G401.6 (cell line): ENCODE results near the gene ZNF410.
A peak's percentile ranks its signal among the peaks of the same experiment; 100 is the strongest.
"Not testable (repeated sequence)": the region's sequence is repeated elsewhere in the genome, so short reads cannot be mapped to it uniquely, and the experiment has no call there.

Source experiments
- FAIRE-seq: peaks from 2 replicates; lab custom pipeline; 2012; peaks lifted over from hg19 to GRCh38; lab: Jason Lieb, UNC

The ZNF410 gene

GRCh38 chr14:73886449-73887317 lies at the start of gene ZNF410:
ZNF410 (plus strand) TSS chr14:73886859; CDS start chr14:73892176, 5,317 bp downstream.
- peak; percentile 96 for FAIRE-seq

DNA sequence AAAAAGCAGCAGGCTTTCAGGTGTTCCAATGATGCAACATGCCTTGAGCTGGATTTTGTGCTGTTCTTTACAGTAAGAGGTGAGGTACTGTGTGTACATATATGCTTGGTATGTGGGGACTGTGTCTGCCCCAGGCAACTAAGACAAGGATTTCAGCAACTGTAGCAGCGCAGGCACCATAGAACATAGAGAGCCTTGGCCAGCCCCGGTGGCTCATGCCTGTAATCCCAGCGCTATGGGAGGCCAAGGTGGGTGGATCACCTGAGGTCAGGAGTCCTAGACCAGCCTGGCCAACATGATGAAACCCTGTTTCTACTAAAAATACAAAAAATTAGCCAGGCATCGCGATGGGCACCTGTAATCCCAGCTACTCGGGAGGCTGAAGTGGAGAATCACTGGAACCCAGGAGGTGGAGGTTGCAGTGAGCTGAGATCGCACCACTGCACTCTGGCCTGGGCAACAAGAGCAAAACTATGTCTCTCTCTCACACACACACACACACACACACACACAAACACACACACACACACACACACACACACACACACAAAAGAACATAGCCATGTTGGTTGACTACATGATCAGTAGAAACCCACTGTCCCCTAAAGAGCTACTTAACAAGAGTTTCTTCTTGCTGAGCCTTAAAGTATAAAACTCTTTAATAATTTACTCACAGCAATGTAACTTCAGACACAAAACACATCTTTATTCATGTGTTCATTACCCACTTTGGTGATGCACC lies 48.2 kb upstream of the ZNF410 start:
- FAIRE-seq, result not testable (repeated sequence)

DNA sequence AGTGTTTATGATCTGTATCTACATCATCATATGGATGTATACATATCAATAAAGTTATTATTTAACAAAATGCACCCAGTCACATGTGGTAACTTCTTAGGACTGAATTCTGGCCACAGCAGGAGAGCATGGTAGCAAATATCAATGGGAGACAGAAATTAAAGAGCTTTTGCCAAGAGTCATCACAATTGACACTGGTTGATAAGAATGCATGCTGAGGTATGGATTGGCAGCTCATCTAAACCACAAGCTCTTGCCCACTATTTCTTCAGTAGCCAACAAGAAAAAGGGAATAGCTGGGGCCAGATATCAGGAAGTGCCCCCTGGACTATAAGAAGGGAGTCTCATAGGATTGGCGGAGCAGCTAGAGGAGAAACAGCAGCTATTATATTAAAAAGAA lies 44.5 kb upstream of the ZNF410 start:
- no peak for FAIRE-seq

DNA sequence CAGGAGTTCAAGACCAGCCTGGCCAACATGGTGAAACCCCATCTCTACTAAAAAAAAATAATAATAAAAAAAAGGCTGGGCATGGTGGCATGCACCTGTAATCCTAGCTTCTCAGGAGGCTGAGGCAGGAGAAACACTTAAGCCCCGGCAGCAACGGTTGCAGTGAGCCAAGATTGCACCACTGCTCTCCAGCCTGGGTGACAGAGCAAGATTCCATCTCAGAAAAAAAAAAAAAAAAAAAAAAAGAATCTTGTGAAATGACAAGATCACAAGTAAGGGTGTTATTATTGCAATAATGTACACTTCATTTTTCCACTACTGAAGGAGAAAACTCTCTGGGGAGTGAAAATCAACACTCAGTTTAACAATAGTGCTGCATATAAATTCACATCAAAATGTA lies 43.8 kb upstream of the ZNF410 start:
- FAIRE-seq, result no peak

DNA sequence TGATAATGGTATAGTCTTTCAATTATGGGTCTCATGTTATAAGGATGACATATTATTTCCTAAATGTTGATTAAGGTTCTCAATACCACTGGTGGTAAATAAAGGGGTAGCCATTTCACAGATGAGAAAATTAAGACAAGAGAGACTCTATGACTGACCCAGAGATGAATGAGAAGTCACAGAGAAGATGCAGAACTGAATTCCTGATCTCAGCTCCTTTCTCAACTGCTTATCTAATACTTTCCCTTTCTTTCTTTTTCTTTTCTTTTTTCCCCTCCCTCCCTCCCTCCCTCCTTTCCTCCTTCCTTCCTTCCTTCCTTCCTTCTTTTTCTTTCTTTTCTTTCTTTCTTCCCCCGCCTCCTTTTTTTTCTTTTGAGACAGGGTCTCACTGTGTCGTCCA lies 43.4 kb upstream of the ZNF410 start:
- no peak for FAIRE-seq

GRCh38 chr14:73846947-73847346 lies 39.7 kb upstream of the ZNF410 start:
- FAIRE-seq, result no peak

- peak; percentile 34 for FAIRE-seq
Observed at GRCh38 chr14:73851000-73851399, 35.7 kb upstream of the ZNF410 start.

DNA sequence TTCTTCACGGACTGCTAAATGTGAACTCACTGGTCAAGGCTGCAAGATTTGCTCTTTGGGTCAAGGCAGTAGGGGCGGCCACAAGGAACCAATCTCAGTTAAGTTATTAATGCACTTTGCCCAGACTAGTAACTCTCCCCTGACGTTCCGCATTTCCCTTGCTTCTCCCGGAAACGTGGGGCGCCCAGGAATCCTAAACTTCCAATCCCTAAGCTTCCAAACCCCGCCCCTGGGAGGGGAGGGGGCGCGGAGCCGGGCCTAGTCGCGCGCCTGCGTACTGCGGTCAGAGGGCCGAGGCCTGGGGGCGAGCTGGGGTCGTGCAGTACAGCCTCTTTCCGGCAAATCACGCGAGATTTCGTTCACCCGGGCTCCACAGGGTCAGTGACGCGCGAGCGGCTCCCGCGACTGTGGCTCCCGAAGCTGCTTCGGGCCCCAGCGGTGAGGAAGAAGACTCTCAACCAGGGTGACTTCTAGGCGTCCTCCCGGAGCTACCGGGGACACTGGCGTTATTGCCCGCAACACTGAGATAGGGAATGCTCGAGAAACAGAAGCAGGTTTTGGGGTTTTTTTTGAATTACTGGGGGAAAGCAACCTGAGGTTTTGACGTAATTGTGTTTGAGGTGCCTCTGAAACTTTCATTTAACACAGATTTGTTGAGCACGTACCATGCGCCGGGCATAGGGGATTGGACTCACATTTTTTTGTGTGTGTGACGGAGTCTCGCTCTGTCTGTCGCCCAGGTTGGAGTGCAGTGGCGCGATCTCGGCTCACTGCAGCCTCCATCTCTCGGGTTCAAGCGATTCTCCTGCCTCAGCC lies 34.9 kb upstream of the ZNF410 start, which contains the start of gene PTGR2:
Gene PTGR2 (plus strand): TSS at position 265 of the 816 bp plus-strand sequence. CDS start 7,032 bp downstream, outside the sequence.
- peak; percentile 95 for FAIRE-seq

DNA sequence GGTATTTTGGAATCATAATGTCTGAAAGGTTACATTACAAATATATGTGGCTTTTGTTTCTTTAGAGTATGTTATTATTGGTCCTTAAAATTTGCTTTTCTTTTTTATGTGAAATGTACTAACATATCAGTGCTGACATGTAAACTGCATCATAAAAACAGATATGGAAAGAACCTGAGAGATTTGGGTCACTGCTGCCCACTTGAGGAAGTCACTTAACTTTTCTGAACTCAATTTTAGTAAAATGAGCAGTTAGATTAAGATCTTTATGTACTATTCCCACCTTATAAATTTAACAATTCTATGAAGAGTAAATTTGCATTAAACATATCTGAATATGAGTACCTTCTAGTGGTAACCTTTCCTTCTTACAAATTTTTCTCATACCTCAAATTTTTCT lies 27.5 kb upstream of the ZNF410 start:
- FAIRE-seq, result no peak

- FAIRE-seq, result no peak
Observed at GRCh38 chr14:73861073-73861472, 25.6 kb upstream of the ZNF410 start.

GRCh38 chr14:73862480-73862879 lies 24.2 kb upstream of the ZNF410 start:
- FAIRE-seq, result no peak

DNA sequence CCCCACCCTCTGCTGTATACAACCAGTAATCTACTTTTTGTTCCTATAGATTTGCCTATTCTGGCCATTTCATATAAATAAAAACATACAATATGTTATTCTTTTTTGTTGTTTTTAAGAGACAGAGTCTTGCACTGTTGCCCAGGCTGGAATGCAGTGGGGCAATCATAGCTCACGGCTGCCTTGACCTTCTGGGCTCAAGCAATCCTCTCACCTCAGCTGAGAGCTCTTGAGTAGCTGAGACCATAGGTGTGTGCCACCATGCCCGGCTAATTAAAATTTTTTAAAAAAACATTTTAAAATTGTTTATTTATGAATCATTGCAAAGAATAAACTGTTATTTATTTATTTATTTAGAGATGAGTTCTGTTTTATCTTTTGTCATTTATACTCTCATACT lies 23.4 kb upstream of the ZNF410 start:
- FAIRE-seq, result no peak

- FAIRE-seq, result no peak
Observed at GRCh38 chr14:73865534-73866113, 21.0 kb upstream of the ZNF410 start.

DNA sequence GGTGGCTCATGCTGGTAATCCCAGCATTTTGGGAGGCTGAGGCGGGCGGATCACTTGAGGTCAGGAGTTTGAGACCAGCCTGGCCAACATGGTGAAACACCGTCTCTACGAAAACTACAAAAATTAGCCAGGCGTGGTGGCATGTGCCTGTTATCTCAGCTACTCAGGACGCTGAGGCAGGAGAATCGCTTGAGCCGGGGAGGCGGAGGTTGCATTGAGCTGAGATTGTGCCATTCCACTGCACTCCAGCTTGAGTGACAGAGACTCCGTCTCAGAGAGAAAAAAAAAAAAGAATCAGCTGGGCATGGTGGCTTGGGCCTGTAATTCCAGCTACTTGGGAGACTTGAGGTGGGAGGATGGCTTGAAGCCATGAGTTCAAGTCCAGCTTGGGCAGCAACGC lies 16.9 kb upstream of the ZNF410 start:
- FAIRE-seq, result not testable (repeated sequence)

GRCh38 chr14:73870525-73871235 lies 16.0 kb upstream of the ZNF410 start:
- no peak for FAIRE-seq

DNA sequence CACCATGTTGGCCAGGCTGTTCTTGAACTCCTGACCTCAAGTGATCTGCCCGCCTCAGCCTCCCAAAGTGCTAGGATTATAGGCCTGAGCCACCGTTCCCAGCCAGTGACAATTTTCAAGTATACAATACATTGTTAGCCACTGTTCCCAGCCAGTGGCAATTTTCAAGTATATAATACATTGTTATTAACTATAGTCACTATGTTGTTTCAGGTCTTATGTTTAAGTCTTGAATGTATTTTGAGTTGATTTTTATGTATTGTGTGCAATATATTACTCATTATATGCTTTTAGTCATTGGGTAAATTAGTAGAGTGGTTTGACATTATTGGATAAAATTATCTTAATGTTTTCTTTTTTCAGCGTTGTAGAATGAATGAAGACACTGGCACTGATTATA lies 13.0 kb upstream of the ZNF410 start:
- FAIRE-seq, result no peak

GRCh38 chr14:73877790-73878189 lies 8.9 kb upstream of the ZNF410 start:
- FAIRE-seq, result no peak

GRCh38 chr14:73878436-73878835 lies 8.2 kb upstream of the ZNF410 start:
- FAIRE-seq, result no peak

- FAIRE-seq, result no peak
Observed at GRCh38 chr14:73879027-73879426, 7.6 kb upstream of the ZNF410 start.

DNA sequence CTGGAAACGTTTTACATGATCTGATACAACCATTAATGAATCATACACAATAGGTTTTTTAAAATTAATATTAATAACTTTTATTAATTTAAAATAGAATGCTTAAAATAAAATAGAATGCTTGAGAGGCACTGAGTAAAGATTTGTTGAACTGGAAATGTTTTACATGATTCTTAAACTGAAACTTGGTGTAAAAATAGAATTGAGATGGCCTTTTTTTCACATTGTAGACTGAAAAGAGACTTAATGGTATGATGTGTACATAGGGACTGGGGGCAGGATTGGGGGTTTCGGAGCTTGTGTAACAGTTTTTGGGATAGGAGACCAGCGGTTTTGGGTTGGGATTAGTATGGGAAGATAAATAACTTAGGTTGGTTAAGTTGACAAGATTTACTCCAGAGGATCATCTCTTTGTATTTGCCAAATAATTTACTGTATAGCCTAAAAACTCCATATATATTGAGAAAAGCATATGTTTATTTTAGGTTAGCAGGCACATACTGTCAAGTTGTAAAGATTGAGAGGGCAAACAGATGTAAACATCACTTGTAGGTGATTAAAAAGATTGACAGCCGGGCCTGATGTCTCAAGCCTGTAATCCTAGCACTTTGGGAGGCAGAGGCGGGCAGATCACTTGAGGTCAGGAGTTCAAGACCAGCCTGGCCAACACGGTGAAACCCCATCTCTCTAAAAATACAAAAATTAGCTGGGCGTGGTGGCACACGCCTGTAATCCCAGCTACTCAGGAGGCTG lies 2.0 kb upstream of the ZNF410 start:
- peak; percentile 89 for FAIRE-seq

- no peak for FAIRE-seq
Observed at GRCh38 chr14:73887318-73887616, 608 bp downstream of the ZNF410 start.
